Retinal pigment epithelial cell (primary cell): Measurements from ENCODE around the gene PGM1.

Experiments used
- DNase-seq: peaks from one replicate; pipeline ENCODE4 v3.0.0-alpha.2; 2010; ENCODE audit warnings: low read depth
- H3K4me3 ChIP-seq: 2 replicates; pipeline ENCODE4 v1.5.1; 2011; ENCODE audit warnings: mild to moderate bottlenecking, low read length, control low read depth, moderate library complexity
- CTCF ChIP-seq: conservative IDR thresholded peaks from 2 replicates; pipeline ENCODE4 v1.5.1; 2011; ENCODE audit warnings: low read depth, low read length, control low read depth, inconsistent platforms

The PGM1 gene

GRCh38 chr1:63621075-63621474, 27.9 kb downstream of the PGM1 start:
- no peak overlapping the region for H3K4me3 ChIP-seq
- no peak for TF ChIP-seq CTCF
- DNase-seq: no peak

- TF ChIP-seq CTCF: no peak
- no peak for DNase-seq
Measured at GRCh38 chr1:63621698-63622097, 28.5 kb downstream of the PGM1 start.

GRCh38 chr1:63622849-63623566, 29.8 kb downstream of the PGM1 start:
- TF ChIP-seq CTCF: no peak
- no peak for DNase-seq
- H3K4me3 ChIP-seq: no peak overlapping the region

More at GRCh38 chr1:63621698-63622097, 28.5 kb downstream of the PGM1 start:
- H3K4me3 ChIP-seq: no peak overlapping the region

- no peak for DNase-seq
- no peak overlapping the region for H3K4me3 ChIP-seq
- no peak for TF ChIP-seq CTCF
Measured at GRCh38 chr1:63623952-63624351, 30.7 kb downstream of the PGM1 start.

GRCh38 chr1:63624911-63625310, 31.7 kb downstream of the PGM1 start:
- no peak overlapping the region for H3K4me3 ChIP-seq

GRCh38 chr1:63626222-63626621, 33.0 kb downstream of the PGM1 start:
- H3K4me3 ChIP-seq: no peak overlapping the region
- TF ChIP-seq CTCF: no peak
- DNase-seq: no peak

More at GRCh38 chr1:63624911-63625310, 31.7 kb downstream of the PGM1 start:
- peak; percentile 44 for DNase-seq
- peak; percentile 45 for TF ChIP-seq CTCF

- TF ChIP-seq CTCF: no peak
Measured at GRCh38 chr1:63628607-63629006, 35.4 kb downstream of the PGM1 start.

More at GRCh38 chr1:63628607-63629006, 35.4 kb downstream of the PGM1 start:
- DNase-seq: no peak
- H3K4me3 ChIP-seq: no peak overlapping the region
